ENCODE data around the gene IER2.

The IER2 gene

GRCh38 chr19:13119627-13120026, 30.6 kb upstream of the IER2 start:
- no peak for DNase-seq (ENCODE audit: low read depth)

DNA sequence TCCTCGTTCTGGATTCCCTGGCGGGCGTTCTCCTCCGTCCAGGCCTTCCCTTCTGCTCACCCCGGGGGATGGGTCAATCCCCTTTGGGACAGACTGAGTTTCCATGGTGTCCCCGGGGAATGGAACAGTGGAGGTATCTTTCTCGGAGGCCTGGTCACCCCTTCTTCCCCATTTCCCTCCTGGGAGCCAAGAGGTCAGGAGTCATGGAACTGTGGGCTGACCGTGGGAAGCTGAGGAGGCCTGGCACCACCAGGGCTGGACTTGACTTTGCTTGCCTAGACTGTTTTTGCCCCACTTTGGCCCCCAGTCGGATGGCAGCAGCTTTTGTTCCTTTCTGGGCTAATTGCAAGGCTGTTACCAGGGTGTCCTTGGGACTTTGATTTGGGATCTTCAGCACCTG, 30.2 kb upstream of the IER2 start:
- no peak for DNase-seq (ENCODE audit: low read depth)

DNA sequence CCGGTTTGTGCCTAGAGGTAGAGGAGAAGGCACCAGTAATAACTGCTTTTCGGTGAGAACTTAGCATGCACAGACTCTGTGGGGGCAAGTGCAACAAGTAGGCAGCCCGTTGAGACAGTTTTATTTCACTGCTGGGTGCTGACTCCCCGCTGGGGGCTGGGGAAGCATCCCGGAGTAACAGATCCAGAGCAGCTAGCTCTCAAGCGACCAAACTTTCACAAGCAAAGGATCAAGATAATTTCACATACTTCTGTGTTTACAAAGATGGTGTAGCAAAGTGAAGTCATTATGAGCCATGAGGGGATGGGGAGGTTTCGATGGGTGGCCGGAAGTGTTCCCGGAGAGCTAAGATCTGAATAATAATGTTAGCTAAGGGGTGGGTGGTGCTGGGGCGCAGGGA, 29.4 kb upstream of the IER2 start:
- no peak for DNase-seq (ENCODE audit: low read depth)

DNA sequence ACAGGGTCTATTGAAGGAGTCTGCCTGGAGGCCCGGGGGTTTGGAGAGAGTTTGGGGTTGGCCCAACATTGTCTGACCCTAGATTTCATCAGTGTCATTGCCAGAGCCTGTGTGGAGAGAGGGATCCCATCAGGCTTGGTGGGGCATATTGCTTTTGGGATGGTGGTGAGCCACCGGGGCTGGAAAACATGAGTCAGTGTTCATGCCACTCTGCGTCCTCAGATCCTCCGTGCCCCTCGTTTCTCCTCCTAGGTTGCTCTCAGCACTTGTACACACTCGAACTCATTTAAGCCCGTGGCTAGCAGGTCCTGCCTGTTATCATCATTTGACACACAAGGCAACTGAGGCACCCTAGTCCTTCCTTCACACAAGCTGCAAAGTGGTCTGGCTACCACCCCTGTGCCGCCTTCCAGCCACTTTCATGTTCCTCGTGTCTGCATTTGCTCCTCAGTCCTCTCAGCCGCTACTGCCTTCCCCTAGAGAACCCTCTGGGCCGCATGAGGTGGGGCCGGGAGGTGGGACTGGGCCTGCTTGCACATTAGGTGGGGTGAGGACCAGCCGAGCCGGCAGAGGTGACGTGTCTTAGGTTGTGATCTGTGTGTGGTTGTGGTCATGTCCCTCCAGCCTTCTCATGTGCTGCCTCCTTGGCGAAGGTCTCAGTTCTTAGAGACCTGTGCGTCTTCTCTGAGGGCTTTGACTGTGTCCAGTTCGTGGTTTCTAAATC, 28.5 kb upstream of the IER2 start:
- no peak for DNase-seq (ENCODE audit: low read depth)

DNA sequence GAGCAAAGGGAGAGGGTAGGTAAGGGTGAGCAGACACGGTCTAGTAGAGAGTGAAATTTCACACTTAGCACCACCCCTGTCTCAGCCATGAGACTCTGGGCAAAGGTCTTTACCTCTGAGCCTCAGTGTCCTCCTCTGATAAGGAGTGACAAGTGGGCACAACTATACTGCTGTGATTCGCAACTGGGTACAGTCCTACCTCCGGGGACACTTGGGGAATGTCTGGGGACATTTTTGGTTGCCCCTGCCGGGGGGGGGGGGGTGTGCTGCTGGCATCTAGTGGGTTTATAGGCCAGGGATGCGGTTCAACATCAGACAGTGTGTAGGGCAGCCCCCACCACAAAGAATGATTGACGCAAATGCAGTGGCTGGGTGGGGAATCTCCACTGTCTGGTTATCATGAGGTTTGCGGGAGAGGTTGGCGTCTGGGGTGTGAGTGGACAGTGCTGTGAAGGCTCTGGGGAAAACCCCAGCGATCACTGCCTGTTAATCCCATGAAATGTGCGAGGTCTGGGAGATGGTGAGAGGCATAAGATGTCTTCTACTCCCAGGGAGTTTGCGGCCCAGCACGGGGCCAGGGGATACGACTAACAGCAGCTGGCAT, 27.8 kb upstream of the IER2 start:
- no peak for DNase-seq (ENCODE audit: low read depth)

GRCh38 chr19:13122980-13123957, 26.9 kb upstream of the IER2 start:
- no peak for DNase-seq (ENCODE audit: low read depth)

DNA sequence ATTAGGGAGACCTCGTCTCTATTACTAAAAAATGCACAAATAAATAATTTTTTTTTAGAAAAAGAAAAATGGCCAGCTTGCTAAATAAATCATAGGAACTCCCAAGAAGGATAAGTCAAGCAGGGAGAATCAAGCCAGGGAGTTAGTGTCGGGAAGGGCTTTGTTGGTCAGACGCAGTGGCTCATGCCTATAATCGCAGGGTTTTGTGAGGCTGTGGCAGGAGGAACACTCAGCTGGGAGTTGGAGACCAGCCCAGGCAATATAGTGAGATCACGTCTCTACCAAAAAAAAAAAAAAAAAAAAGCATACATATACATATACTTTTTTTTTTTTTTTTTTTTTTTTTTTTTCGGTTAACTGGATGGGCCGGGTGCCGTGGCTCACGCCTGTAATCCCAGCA, 23.2 kb upstream of the IER2 start:
- DNase-seq (ENCODE audit: low read depth), result no peak

GRCh38 chr19:13127811-13128575, 22.2 kb upstream of the IER2 start:
- DNase-seq (ENCODE audit: low read depth), result no peak

GRCh38 chr19:13128583-13128982, 21.6 kb upstream of the IER2 start:
- DNase-seq (ENCODE audit: low read depth), result no peak

DNA sequence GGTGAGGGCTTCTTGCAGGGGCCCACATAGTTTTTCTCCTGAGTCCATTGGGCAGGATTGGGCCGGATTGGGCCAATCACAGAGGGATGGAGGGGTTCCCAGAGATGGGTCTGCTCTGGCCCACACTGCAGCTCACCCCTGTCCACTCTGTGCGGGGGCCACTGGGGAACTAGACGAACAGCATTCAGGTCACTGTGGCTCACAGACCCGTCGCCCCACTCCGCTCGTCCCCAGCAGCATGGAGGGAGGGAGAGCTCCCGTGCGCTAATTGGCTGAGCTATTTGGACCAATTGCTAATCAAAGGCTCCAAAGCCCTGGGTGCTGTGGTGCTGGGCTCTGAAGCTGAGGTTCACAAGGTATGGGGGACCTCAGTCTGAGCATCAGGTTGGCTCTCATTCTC, 20.8 kb upstream of the IER2 start:
- DNase-seq (ENCODE audit: low read depth), result no peak

DNA sequence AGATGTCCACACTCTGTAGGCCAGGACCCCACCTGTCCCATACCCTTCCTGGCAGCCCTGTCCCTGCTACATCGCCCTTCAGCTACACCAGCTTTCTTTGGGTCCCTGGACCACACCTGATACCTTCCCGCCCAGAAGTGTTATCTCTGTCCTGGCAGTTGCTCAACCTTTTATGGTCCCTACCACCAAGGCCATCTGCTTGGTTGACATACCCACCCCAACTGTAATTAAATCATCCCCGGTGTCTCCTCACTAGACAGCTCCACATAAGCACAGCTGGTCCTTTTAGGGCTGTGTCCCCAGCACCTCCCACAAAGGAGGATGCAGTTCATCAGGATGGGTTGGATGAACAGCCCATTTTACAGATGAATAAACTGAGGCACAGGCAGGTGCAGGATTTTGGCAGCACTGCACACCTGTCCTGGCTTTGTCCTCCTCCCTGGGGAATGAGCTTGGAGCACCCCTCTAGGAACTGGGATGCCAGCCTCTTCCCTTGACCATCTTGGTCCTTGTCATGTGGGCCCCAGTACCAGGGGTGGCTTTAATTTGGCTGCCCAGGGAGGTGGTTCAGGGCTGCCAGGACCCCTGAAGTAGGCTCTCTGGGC, 19.2 kb upstream of the IER2 start:
- DNase-seq (ENCODE audit: low read depth), result no peak

DNA sequence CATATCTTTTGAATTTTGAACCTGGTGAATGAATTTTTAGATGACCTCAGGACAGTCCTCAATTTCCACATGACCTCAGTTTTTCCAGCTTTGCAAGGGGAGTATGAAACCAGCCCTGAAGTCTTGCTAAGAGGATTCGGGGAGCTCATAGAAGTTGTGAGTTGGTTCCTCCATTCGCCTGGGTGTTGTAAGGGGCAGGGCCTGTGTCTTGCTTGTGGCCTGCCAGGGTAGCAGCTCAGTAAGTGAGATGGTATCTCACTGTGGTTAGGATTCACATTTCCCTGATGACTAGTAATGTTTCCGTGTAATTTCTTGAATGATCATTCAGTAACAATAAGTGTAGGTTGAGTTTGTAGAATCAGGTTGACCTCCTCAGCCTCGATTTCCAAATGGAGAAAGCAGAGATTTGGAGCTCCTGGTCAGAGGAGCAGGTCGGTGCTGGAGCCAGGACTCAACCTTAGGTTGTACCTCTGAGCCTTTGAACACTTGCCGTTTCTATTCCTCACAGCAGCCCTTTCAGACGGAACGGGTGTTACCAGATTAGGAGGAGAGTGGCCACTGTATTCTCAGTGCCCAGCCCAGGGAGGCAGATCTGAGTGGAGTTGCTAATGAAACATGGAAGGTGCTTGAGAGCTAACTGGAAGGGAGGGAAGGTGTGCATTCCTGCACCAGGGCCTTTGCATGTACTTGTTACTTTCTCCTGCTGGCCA, 17.6 kb upstream of the IER2 start:
- no peak for DNase-seq (ENCODE audit: low read depth)

DNA sequence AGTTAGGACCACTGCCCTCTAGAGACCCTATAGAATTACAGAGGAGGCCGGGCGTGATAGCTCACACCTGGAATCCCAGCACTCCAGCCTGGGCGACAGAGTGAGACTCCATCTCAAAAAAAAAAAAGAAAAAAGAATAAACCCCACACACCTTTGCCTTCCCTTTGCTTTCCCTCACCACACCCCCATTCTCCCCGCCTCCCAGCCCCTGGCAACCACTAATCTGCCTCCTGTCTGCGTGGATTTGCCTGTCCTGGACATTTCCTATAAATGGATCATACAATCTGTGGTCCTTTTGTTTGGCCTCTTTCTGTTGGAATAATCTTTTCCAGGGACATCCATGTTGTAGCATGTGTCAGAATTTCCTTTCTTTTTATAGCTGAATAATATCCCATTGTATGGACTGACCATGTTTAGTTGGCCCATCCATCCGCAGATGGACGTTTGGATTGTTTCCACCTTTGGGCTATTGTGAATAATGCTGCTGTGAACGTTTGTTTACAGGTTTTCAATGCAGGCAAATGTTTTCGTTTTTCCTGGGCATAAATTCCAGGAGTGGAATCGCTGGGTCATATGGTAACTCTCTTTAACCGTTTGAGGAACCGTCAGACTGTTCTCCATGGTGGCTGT, 16.9 kb upstream of the IER2 start:
- DNase-seq (ENCODE audit: low read depth), result no peak

DNA sequence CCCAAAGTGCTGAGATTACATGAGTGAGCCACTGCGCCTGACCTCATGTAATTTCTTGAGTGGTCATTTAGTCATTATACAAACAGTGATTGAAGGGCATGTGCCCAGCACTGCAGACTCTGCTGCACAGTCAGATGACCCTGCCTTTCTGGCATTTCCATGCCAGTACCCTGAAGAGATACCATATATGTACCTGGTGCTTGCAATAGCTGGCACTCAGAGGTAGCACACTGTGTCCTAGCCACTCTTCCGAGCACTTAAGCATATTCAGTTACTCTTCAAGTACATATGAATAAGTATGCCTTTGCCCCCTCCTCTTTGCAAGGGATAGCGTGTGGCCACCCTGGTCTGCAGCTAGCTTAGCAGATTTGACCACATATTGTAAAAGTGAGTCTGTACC, 15.6 kb upstream of the IER2 start:
- DNase-seq (ENCODE audit: low read depth), result no peak

- no peak for DNase-seq (ENCODE audit: low read depth)
These were observed 14.8 kb upstream of the IER2 start for GRCh38 chr19:13135068-13136062.

DNA sequence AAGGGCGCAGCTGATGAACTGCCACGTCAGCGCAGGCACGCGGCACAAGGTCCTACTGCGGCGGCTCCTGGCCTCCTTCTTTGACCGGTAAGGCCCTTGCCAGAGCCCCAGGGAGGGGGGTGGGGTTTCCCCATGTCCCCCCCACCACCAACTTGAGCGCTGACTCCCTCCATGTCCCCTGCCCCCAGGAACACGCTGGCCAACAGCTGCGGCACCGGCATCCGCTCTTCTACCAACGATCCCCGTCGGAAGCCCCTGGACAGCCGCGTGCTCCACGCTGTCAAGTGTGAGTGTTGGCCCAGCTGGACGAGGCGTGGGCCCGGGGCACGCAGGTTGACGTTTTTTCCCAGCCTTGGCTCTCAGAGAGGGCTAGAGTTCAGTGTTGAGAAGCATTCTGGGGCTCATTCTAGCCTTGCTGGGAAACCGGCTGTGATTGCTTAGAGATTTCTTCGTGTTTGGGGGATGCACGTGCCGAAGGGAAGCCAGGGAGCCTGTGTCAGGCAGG, 12.9 kb upstream of the IER2 start:
- no peak for DNase-seq (ENCODE audit: low read depth)

DNA sequence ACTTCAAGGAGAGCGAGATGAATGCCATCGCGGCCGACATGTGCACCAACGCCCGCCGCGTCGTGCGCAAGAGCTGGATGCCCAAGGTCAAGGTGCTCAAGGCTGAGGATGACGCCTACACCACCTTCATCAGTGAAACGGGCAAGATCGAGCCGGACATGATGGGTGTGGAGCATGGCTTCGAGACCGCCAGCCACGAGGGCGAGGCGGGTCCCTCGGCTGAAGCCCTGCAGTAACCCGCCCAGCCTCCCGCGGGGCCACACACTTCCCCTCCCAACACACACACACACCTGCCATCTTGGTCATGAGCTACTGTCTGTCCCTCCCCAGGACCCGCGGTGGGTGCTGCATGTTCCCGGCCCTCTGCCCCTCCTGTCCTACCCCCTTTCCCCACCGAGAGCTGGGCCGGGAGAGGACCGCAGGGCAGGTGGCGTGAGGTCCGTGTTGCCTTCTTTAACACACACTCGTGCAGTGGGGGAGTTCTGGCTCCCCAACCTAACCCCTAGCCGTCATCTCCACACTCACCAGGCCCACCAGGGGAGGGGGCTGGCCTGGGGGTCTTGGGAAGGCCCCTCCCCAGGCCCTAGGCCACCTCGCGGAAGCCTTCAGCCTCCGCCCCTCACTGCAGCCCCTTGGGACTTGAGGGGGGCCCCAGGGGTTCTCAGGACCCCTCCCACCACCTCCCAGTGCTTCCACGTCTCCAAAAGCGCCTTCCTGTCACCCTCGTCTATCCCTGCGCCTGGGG, 11.9 kb upstream of the IER2 start:
- DNase-seq (ENCODE audit: low read depth), result no peak

DNA sequence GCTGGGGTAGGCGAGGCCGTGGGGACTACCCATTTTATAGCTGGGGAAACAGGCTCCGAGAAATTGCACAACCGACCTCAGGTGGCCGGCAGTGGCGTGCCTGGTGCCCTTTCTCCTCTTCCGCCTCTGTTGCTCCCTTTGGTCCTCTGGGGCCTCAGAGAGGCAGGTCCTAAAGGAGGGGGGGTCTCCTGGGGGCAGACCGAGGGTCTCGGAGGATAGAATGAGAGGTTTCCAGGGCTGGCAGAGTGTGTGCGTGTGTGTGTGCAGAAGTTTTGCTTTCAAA, 11.4 kb upstream of the IER2 start:
- no peak for DNase-seq (ENCODE audit: low read depth)

All from stromal cell of bone marrow (primary cell).